NB4 (cell line): ENCODE data around the gene TCHHL1.

Source experiments
- DNase-seq: peaks from one replicate; pipeline ENCODE4 v3.0.0; 2010; ENCODE audit warnings: low read depth
- H3K4me3 ChIP-seq: one replicate; pipeline ENCODE4 v1.5.1; 2011; ENCODE audit warnings: mild to moderate bottlenecking, low read depth, low read length, moderate library complexity
- CTCF ChIP-seq: IDR thresholded peaks from one replicate; pipeline ENCODE4 v1.5.1; 2012; ENCODE audit warnings: low read depth, low read length
- MAX ChIP-seq: IDR thresholded peaks from 2 replicates; pipeline ENCODE4 v1.6.1; 2011; ENCODE audit warnings: low read depth, low read length
- MYC ChIP-seq: IDR thresholded peaks from 2 replicates; pipeline ENCODE4 v1.6.1; 2011; ENCODE audit warnings: low read depth, low read length
- POLR2A ChIP-seq: IDR thresholded peaks from 2 replicates; pipeline ENCODE4 v1.6.1; 2011; ENCODE audit warnings: mild to moderate bottlenecking; ENCODE audit not compliant: insufficient read length; ENCODE audit errors: extremely low read depth

TCHHL1 gene

GRCh38 chr1:152107984-152108881 is 19.4 kb upstream of the TCHHL1 start:
- H3K4me3 ChIP-seq: no peak overlapping the region
- no peak for DNase-seq
- TF ChIP-seq POLR2A (no peak), MYC (no peak), CTCF (no peak), MAX (no peak)

DNA sequence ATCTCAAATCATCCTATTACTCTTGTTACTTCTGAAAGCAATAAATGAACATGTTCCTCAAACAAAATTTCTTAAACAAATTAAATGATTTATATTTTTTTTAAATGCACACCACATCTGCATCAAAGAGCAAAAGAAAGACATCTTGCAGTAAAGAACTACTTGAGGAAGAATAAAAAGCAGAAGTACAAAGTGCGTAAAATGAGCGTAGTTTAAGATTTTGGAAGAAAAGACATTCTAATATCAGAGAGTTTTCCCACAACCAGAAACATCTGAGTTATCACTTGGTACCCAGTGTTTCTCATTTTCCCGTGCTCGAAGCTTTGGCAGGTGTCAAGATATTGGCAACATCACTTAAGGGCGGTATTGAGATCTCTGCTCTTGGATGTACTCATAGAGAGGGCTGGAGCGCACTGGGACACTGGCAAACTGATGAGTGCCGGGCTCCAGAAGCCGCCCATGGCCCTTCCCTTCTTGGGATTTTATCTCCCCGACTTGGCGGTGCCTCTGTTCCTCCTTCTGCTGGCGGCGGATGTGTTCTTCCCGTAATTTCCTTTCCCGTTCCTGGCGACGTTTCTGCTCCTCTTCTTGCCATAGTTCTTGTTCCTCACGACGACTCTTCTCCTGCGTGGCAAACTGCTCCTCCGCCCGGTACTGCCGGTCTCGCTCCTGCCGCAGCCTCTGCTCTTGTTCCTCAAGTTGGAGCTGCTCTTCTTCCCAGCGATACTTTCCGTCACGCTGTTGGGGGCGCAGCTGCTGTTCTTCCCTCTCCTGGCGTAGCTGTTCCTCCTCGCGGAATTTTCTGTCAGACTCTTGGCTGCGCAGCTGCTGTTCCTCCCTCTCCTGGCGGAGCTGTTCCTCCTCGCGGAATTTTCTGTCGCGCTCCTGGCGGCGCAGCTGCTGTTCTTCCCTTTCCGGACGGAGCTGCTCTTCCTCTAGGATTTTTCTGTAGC is 18.4 kb upstream of the TCHHL1 start:
- H3K4me3 ChIP-seq: no peak overlapping the region
- DNase-seq: no peak
- no peak for TF ChIP-seq MYC
- no peak for TF ChIP-seq CTCF
- TF ChIP-seq MAX: no peak
- no peak for TF ChIP-seq POLR2A

DNA sequence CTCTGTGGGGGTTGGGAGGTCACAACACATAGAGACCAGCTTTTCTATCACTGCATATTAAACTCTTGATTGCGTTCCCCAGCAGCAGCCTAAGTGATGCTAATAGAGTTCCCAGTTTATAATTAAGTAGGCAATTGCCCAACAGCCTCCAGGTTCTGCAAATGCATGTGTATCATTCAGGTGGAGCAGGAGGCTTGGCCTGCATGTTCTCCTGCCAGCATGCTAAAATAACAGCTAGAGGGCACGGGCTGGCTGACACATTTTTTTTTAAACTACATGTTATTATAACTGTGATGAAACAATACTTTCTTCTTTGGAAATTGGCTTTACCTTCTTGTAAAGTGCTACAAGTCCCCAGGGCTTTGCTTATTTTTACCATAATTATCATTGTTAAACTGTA is 16.0 kb upstream of the TCHHL1 start:
- H3K4me3 ChIP-seq: no peak overlapping the region
- TF ChIP-seq MAX (no peak), CTCF (no peak), POLR2A (no peak), MYC (no peak)
- no peak for DNase-seq

DNA sequence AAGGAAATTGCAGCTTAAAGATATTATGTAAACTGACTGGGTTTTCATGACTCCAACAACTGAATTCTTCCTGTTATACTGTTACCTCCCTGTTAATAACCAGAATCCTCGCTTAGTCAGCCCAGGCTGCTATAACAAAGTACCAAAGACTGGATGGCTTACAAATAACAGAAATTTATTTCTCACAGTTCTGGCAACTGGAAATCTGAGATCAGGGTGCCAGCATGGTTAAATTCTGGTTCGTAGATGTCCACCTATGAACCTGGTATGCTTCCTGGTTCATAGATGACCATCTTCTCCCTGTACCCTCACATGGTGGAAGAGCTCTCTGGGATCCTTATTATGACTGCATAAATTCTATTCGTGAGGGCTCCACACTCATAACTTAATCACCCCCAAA is 8.1 kb upstream of the TCHHL1 start:
- no peak overlapping the region for H3K4me3 ChIP-seq
- DNase-seq: no peak
- TF ChIP-seq CTCF: no peak
- TF ChIP-seq MYC: no peak
- TF ChIP-seq POLR2A: no peak
- no peak for TF ChIP-seq MAX

GRCh38 chr1:152086760-152087159 is 2.1 kb downstream of the TCHHL1 start:
- no peak for TF ChIP-seq MYC
- no peak for TF ChIP-seq MAX
- no peak for TF ChIP-seq POLR2A
- no peak for TF ChIP-seq CTCF
- no peak for DNase-seq
- no peak overlapping the region for H3K4me3 ChIP-seq
